HEK293 (cell line): ENCODE measurements around the gene SERPINE3.

ENCODE experiments used
- CTCF ChIA-PET: fragments of 350-600 bp; formaldehyde crosslinking; extraction: SDS; loops from one replicate; lab custom pipeline; 2021; ENCODE audit warnings: antibody characterized with exemption; lab: Yijun Ruan, JAX
- POLR2A ChIA-PET: fragments of 300-600 bp; formaldehyde crosslinking; extraction: SDS; loops from one replicate; lab custom pipeline; 2020; ENCODE audit warnings: antibody characterized with exemption, inconsistent platforms; lab: Yijun Ruan, JAX
- H3K27ac ChIP-seq: fragments of 200-500 bp; sonication (Bioruptor generic); 2 replicates; pipeline ENCODE4 v1.5.1; 2014; ENCODE audit warnings: low read depth, low read length, control low read depth, inconsistent platforms; ENCODE audit errors: extremely low read depth
- H3K36me3 ChIP-seq, 2 experiments: fragments of 200-500 bp in 1 of 2; sonication (Bioruptor generic) in 1 of 2; 1 replicate in 1 of 2; 2 replicates in 1 of 2; pipeline ENCODE4 v1.5.1; 2014 to 2017; ENCODE audit warnings: inconsistent platforms in 2 of 2, low read length in 2 of 2; ENCODE audit not compliant: control insufficient read depth in 2 of 2, insufficient read depth in 1 of 2
- H3K4me1 ChIP-seq: fragments of 200-500 bp; sonication (Bioruptor generic); 2 replicates; pipeline ENCODE4 v1.5.1; 2014; ENCODE audit warnings: mild to moderate bottlenecking, low read length, inconsistent platforms; ENCODE audit not compliant: control insufficient read depth, insufficient read depth
- H3K4me3 ChIP-seq: 2 replicates; pipeline ENCODE4 v1.5.1; 2011; ENCODE audit warnings: low read depth, mild to moderate bottlenecking, control low read depth, low read length, moderate library complexity
- H3K9me3 ChIP-seq: fragments of 200-500 bp; sonication (Bioruptor generic); 2 replicates; pipeline ENCODE4 v1.5.1; 2014; ENCODE audit warnings: low read depth, low read length, inconsistent platforms; ENCODE audit not compliant: control insufficient read depth, insufficient read depth
- BCL11B ChIP-seq: fragments of 450-650 bp; formaldehyde crosslinking; IDR thresholded peaks from 2 replicates; pipeline ENCODE4 v1.5.1; 2016; ENCODE audit warnings: low read depth, missing biosample characterization, missing genetic modification characterization
- GLI2 ChIP-seq: fragments of 450-650 bp; formaldehyde crosslinking; IDR thresholded peaks from 2 replicates; pipeline ENCODE4; 2017; ENCODE audit warnings: missing biosample characterization, missing genetic modification characterization, low read depth, borderline replicate concordance
- KLF7 ChIP-seq: fragments of 450-650 bp; formaldehyde crosslinking; IDR thresholded peaks from 2 replicates; pipeline ENCODE4 v1.5.1; 2016; ENCODE audit warnings: missing biosample characterization, missing genetic modification characterization, borderline replicate concordance
- SALL2 ChIP-seq: fragments of 450-650 bp; formaldehyde crosslinking; IDR thresholded peaks from 2 replicates; pipeline ENCODE4 v1.5.0; 2017; ENCODE audit warnings: missing biosample characterization, mild to moderate bottlenecking, missing genetic modification characterization, borderline replicate concordance
- SCRT1 ChIP-seq: fragments of 450-650 bp; formaldehyde crosslinking; IDR thresholded peaks from 2 replicates; pipeline ENCODE4 v1.5.1; 2016; ENCODE audit warnings: missing biosample characterization, missing genetic modification characterization, borderline replicate concordance
- SP3 ChIP-seq: fragments of 450-650 bp; formaldehyde crosslinking; IDR thresholded peaks from 2 replicates; pipeline ENCODE4 v1.5.1; 2016; ENCODE audit warnings: missing biosample characterization, missing genetic modification characterization
- ZBTB21 ChIP-seq: fragments of 450-650 bp; formaldehyde crosslinking; IDR thresholded peaks from 2 replicates; pipeline ENCODE4 v1.5.1; 2017; ENCODE audit warnings: missing biosample characterization, missing genetic modification characterization
- ZEB2 ChIP-seq: fragments of 450-650 bp; formaldehyde crosslinking; IDR thresholded peaks from 2 replicates; pipeline ENCODE4 v1.5.1; 2016; ENCODE audit warnings: missing biosample characterization, missing genetic modification characterization
- ZFP37 ChIP-seq: fragments of 450-650 bp; formaldehyde crosslinking; IDR thresholded peaks from 2 replicates; pipeline ENCODE4 v1.5.1; 2016; ENCODE audit warnings: missing biosample characterization, missing genetic modification characterization
- ZNF10 ChIP-seq: fragments of 450-650 bp; formaldehyde crosslinking; IDR thresholded peaks from 2 replicates; pipeline ENCODE4 v1.5.1; 2017; ENCODE audit warnings: missing biosample characterization, missing genetic modification characterization
- ZNF202 ChIP-seq: fragments of 450-650 bp; formaldehyde crosslinking; IDR thresholded peaks from 2 replicates; pipeline ENCODE4 v1.5.1; 2016; ENCODE audit warnings: missing biosample characterization, missing genetic modification characterization, borderline replicate concordance
- ZNF214 ChIP-seq: fragments of 450-650 bp; formaldehyde crosslinking; IDR thresholded peaks from 2 replicates; pipeline ENCODE4 v1.5.1; 2017; ENCODE audit warnings: missing biosample characterization, mild to moderate bottlenecking, missing genetic modification characterization, borderline replicate concordance
- ZNF248 ChIP-seq: fragments of 450-650 bp; formaldehyde crosslinking; IDR thresholded peaks from 2 replicates; pipeline ENCODE4 v1.5.1; 2017; ENCODE audit warnings: missing biosample characterization, missing genetic modification characterization
- ZNF366 ChIP-seq: fragments of 450-650 bp; formaldehyde crosslinking; conservative IDR thresholded peaks from 2 replicates; pipeline ENCODE4 v1.5.1; 2016; ENCODE audit warnings: missing biosample characterization, missing genetic modification characterization
- ZNF48 ChIP-seq: fragments of 450-650 bp; formaldehyde crosslinking; IDR thresholded peaks from 2 replicates; pipeline ENCODE4 v1.5.1; 2016; ENCODE audit warnings: missing biosample characterization, missing genetic modification characterization
- ZNF548 ChIP-seq: fragments of 450-650 bp; formaldehyde crosslinking; IDR thresholded peaks from 2 replicates; pipeline ENCODE4 v1.5.1; 2016; ENCODE audit warnings: missing biosample characterization, missing genetic modification characterization
- ZNF585B ChIP-seq: fragments of 450-650 bp; formaldehyde crosslinking; IDR thresholded peaks from 2 replicates; pipeline ENCODE4 v1.5.1; 2016; ENCODE audit warnings: missing biosample characterization, missing genetic modification characterization
- ZNF596 ChIP-seq: fragments of 450-650 bp; IDR thresholded peaks from 2 replicates; pipeline ENCODE4 v1.5.0; 2018; ENCODE audit warnings: missing biosample characterization, mild to moderate bottlenecking, missing genetic modification characterization, moderate library complexity
- ZXDB ChIP-seq: fragments of 450-650 bp; formaldehyde crosslinking; IDR thresholded peaks from 2 replicates; pipeline ENCODE4 v1.5.1; 2016; ENCODE audit warnings: missing biosample characterization, missing genetic modification characterization
- TF ChIP-seq, protein P1 (sequence below): fragments of 450-650 bp; formaldehyde crosslinking; IDR thresholded peaks from 2 replicates; pipeline ENCODE4 v1.5.1; 2016; ENCODE audit warnings: missing biosample characterization, missing genetic modification characterization
- TF ChIP-seq, protein P2 (sequence below): fragments of 450-650 bp; formaldehyde crosslinking; IDR thresholded peaks from 2 replicates; pipeline ENCODE4 v1.5.1; 2017; ENCODE audit warnings: missing biosample characterization, missing genetic modification characterization
- TF ChIP-seq, protein P3 (sequence below): fragments of 450-650 bp; formaldehyde crosslinking; IDR thresholded peaks from 2 replicates; pipeline ENCODE4 v1.5.1; 2016; ENCODE audit warnings: missing biosample characterization, missing genetic modification characterization, low read depth
- TF ChIP-seq, protein P4 (sequence below): fragments of 450-650 bp; formaldehyde crosslinking; IDR thresholded peaks from 2 replicates; pipeline ENCODE4 v1.5.1; 2017; ENCODE audit warnings: missing biosample characterization, missing genetic modification characterization
- TF ChIP-seq, protein P5 (sequence below): fragments of 450-650 bp; IDR thresholded peaks from 2 replicates; pipeline ENCODE4 v1.5.1; 2018; ENCODE audit warnings: missing biosample characterization, mild to moderate bottlenecking, missing genetic modification characterization
- TF ChIP-seq, protein P6 (sequence below): sonication (generic); formaldehyde crosslinking; IDR thresholded peaks from 2 replicates; pipeline ENCODE4 v1.8.1; 2022; ENCODE audit warnings: mild to moderate bottlenecking, moderate library complexity, missing genetic modification reagents
- TF ChIP-seq, protein P7 (sequence below): fragments of 450-650 bp; formaldehyde crosslinking; IDR thresholded peaks from 2 replicates; pipeline ENCODE4 v1.5.1; 2016; ENCODE audit warnings: missing biosample characterization, missing genetic modification characterization

Gene SERPINE3

DNA sequence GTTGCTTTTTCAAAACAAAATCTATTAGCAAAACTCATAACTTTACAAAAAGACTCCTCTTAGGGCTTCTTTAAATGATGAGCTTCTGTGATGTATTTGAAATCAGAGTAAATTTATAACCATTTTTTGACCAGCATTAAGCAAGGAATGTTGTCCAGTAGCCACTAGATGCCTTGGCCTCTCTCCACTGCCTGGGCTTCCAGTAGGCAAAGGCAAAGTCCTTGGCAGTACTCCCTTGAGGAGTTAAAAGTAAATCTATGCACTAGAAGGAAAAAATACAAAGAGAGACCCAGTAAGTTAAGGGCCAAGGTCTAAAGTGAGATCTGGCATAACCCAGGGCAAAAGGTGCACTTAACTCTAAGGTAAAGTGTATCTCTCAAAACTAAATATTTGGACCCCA is 9.5 kb downstream of the SERPINE3 start:
- H3K9me3 ChIP-seq, result no peaks in the 10 kb centered on the region
- no peaks in the 10 kb centered on the region for H3K36me3 ChIP-seq
- H3K27ac ChIP-seq, result no peak overlapping the region
- ChIA-PET CTCF (no interaction called here), POLR2A (no interaction called here)
- no peak for TF ChIP-seq ZFP37 (tag by site-specific recombination)
- TF ChIP-seq, protein P1, sequence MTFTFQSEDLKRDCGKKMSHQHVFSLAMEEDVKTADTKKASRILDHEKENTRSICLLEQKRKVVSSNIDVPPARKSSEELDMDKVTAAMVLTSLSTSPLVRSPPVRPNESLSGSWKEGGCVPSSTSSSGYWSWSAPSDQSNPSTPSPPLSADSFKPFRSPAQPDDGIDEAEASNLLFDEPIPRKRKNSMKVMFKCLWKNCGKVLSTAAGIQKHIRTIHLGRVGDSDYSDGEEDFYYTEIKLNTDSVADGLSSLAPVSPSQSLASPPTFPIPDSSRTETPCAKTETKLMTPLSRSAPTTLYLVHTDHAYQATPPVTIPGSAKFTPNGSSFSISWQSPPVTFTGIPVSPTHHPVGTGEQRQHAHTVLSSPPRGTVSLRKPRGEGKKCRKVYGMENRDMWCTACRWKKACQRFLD (tag by site-specific recombination), result no peak
- no peak for TF ChIP-seq SCRT1 (tag by site-specific recombination)
- TF ChIP-seq, protein P2, sequence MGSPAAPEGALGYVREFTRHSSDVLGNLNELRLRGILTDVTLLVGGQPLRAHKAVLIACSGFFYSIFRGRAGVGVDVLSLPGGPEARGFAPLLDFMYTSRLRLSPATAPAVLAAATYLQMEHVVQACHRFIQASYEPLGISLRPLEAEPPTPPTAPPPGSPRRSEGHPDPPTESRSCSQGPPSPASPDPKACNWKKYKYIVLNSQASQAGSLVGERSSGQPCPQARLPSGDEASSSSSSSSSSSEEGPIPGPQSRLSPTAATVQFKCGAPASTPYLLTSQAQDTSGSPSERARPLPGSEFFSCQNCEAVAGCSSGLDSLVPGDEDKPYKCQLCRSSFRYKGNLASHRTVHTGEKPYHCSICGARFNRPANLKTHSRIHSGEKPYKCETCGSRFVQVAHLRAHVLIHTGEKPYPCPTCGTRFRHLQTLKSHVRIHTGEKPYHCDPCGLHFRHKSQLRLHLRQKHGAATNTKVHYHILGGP, result no peak
- no peak for TF ChIP-seq SP3
- TF ChIP-seq ZBTB21 (tag by site-specific recombination), result no peak
- TF ChIP-seq, protein P3, sequence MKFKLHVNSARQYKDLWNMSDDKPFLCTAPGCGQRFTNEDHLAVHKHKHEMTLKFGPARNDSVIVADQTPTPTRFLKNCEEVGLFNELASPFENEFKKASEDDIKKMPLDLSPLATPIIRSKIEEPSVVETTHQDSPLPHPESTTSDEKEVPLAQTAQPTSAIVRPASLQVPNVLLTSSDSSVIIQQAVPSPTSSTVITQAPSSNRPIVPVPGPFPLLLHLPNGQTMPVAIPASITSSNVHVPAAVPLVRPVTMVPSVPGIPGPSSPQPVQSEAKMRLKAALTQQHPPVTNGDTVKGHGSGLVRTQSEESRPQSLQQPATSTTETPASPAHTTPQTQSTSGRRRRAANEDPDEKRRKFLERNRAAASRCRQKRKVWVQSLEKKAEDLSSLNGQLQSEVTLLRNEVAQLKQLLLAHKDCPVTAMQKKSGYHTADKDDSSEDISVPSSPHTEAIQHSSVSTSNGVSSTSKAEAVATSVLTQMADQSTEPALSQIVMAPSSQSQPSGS (tag by site-specific recombination), result no peak
- no peak for TF ChIP-seq ZNF248 (tag by site-specific recombination)
- TF ChIP-seq ZEB2 (tag by site-specific recombination), result no peak
- no peak for TF ChIP-seq ZNF548 (tag by site-specific recombination)
- TF ChIP-seq KLF7 (tag by site-specific recombination), result no peak
- TF ChIP-seq, protein P4, sequence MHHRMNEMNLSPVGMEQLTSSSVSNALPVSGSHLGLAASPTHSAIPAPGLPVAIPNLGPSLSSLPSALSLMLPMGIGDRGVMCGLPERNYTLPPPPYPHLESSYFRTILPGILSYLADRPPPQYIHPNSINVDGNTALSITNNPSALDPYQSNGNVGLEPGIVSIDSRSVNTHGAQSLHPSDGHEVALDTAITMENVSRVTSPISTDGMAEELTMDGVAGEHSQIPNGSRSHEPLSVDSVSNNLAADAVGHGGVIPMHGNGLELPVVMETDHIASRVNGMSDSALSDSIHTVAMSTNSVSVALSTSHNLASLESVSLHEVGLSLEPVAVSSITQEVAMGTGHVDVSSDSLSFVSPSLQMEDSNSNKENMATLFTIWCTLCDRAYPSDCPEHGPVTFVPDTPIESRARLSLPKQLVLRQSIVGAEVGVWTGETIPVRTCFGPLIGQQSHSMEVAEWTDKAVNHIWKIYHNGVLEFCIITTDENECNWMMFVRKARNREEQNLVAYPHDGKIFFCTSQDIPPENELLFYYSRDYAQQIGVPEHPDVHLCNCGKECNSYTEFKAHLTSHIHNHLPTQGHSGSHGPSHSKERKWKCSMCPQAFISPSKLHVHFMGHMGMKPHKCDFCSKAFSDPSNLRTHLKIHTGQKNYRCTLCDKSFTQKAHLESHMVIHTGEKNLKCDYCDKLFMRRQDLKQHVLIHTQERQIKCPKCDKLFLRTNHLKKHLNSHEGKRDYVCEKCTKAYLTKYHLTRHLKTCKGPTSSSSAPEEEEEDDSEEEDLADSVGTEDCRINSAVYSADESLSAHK (tag by site-specific recombination), result no peak
- TF ChIP-seq, protein P5, sequence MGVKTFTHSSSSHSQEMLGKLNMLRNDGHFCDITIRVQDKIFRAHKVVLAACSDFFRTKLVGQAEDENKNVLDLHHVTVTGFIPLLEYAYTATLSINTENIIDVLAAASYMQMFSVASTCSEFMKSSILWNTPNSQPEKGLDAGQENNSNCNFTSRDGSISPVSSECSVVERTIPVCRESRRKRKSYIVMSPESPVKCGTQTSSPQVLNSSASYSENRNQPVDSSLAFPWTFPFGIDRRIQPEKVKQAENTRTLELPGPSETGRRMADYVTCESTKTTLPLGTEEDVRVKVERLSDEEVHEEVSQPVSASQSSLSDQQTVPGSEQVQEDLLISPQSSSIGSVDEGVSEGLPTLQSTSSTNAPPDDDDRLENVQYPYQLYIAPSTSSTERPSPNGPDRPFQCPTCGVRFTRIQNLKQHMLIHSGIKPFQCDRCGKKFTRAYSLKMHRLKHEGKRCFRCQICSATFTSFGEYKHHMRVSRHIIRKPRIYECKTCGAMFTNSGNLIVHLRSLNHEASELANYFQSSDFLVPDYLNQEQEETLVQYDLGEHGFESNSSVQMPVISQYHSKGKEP (tag by site-specific recombination), result no peak
- TF ChIP-seq ZNF48 (tag by site-specific recombination), result no peak
- no peak for TF ChIP-seq ZNF585B (tag by site-specific recombination)
- no peak overlapping the region for H3K4me3 ChIP-seq
- no peaks in the 10 kb centered on the region for H3K4me1 ChIP-seq

DNA sequence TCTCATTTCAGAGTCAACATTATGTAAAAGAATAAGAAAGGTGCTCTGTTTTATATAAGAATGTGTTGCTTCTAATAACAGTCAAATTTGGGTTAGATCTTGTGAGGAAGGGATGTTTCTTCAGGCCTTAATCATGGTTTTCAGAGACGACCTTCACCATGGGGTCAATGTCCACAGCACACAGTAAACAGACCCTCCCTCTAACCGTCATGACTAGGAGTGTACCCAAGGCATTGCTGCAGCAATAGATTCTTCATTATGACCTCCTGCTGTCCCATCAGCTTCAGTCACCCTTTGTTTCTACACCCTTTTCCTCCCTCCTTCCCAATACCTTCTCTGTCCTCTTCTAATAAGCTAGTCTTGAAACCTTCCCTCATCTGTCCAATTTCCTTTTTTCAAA is 15.7 kb downstream of the SERPINE3 start:
- Histone ChIP-seq H3K36me3 (peaks cover 0 to 3% of the 10 kb centered on the region in 2 experiments; a peak in 1 of 3 replicates), H3K4me1 (no peaks in the 10 kb centered on the region), H3K9me3 (no peaks in the 10 kb centered on the region), H3K27ac (no peak overlapping the region), H3K4me3 (no peak overlapping the region)
- POLR2A ChIA-PET, result no interaction called here
- CTCF ChIA-PET, result no interaction called here
- TF ChIP-seq ZNF202 (tag by site-specific recombination) (no peak), ZNF366 (tag by site-specific recombination) (no peak), SALL2 (tag by site-specific recombination) (no peak), ZNF214 (tag by site-specific recombination) (no peak), ZNF10 (tag by site-specific recombination) (no peak), ZNF596 (no peak), ZXDB (tag by site-specific recombination) (no peak), GLI2 (tag by site-specific recombination) (no peak), BCL11B (tag by site-specific recombination) (no peak)
- TF ChIP-seq, protein P6, sequence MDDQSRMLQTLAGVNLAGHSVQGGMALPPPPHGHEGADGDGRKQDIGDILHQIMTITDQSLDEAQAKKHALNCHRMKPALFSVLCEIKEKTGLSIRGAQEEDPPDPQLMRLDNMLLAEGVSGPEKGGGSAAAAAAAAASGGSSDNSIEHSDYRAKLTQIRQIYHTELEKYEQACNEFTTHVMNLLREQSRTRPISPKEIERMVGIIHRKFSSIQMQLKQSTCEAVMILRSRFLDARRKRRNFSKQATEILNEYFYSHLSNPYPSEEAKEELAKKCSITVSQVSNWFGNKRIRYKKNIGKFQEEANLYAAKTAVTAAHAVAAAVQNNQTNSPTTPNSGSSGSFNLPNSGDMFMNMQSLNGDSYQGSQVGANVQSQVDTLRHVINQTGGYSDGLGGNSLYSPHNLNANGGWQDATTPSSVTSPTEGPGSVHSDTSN, result no peak
- TF ChIP-seq, protein P7, sequence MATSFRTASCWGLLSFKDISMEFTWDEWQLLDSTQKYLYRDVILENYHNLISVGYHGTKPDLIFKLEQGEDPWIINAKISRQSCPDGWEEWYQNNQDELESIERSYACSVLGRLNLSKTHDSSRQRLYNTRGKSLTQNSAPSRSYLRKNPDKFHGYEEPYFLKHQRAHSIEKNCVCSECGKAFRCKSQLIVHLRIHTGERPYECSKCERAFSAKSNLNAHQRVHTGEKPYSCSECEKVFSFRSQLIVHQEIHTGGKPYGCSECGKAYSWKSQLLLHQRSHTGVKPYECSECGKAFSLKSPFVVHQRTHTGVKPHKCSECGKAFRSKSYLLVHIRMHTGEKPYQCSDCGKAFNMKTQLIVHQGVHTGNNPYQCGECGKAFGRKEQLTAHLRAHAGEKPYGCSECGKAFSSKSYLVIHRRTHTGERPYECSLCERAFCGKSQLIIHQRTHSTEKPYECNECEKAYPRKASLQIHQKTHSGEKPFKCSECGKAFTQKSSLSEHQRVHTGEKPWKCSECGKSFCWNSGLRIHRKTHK (tag by site-specific recombination), result no peak
